ENCODE results near the gene MYH9.
"Not testable (repeated sequence)": the region's sequence is repeated elsewhere in the genome, so short reads cannot be mapped to it uniquely, and the experiment has no call there.

The MYH9 gene

GRCh38 chr22:36292823-36293530, 94.8 kb downstream of the MYH9 start:
- no peak for DNase-seq (ENCODE audit: low read depth)

- DNase-seq (ENCODE audit: low read depth), result no peak
These were observed 95.7 kb downstream of the MYH9 start for GRCh38 chr22:36291831-36292740.

GRCh38 chr22:36290391-36291075, 97.2 kb downstream of the MYH9 start:
- DNase-seq (ENCODE audit: low read depth), result not testable (repeated sequence)

GRCh38 chr22:36289948-36290371, 97.8 kb downstream of the MYH9 start:
- not testable (repeated sequence) for DNase-seq (ENCODE audit: low read depth)

GRCh38 chr22:36289406-36289870, 98.3 kb downstream of the MYH9 start:
- DNase-seq (ENCODE audit: low read depth), result no peak

GRCh38 chr22:36288571-36289405, 99.0 kb downstream of the MYH9 start:
- DNase-seq (ENCODE audit: low read depth), result no peak

- no peak for DNase-seq (ENCODE audit: low read depth)
These were observed 99.8 kb downstream of the MYH9 start for GRCh38 chr22:36287881-36288515.

- peak; percentile 42 for DNase-seq (ENCODE audit: low read depth)
These were observed 101.4 kb downstream of the MYH9 start for GRCh38 chr22:36286096-36286957.

GRCh38 chr22:36285545-36285944, 102.2 kb downstream of the MYH9 start:
- DNase-seq (ENCODE audit: low read depth), result no peak

GRCh38 chr22:36285017-36285416, 102.8 kb downstream of the MYH9 start:
- DNase-seq (ENCODE audit: low read depth), result no peak

GRCh38 chr22:36284171-36284571, 103.6 kb downstream of the MYH9 start:
- DNase-seq (ENCODE audit: low read depth), result no peak

GRCh38 chr22:36282328-36282831, 105.4 kb downstream of the MYH9 start:
- DNase-seq (ENCODE audit: low read depth), result no peak

- no peak for DNase-seq (ENCODE audit: low read depth)
These were observed 105.9 kb downstream of the MYH9 start for GRCh38 chr22:36281781-36282327.

- DNase-seq (ENCODE audit: low read depth), result no peak
These were observed 107.4 kb downstream of the MYH9 start for GRCh38 chr22:36280379-36280778.

- DNase-seq (ENCODE audit: low read depth), result no peak
These were observed 108.5 kb downstream of the MYH9 start for GRCh38 chr22:36279219-36279666.

- DNase-seq (ENCODE audit: low read depth), result no peak
These were observed 110.1 kb downstream of the MYH9 start for GRCh38 chr22:36277482-36278291.

- DNase-seq (ENCODE audit: low read depth), result no peak
These were observed 113.2 kb downstream of the MYH9 start for GRCh38 chr22:36274531-36274930.

- not testable (repeated sequence) for DNase-seq (ENCODE audit: low read depth)
These were observed 115.8 kb downstream of the MYH9 start for GRCh38 chr22:36271951-36272350.
